ENCODE measurements around the gene PLXNB3.

PLXNB3 gene

GRCh38 chrX:153761863-153762262 lies 2.2 kb upstream of the PLXNB3 start:
- POLR2A ChIA-PET, result no interaction called here
- CTCF ChIA-PET, result interaction anchor here (2.0 to 10.0 kb wide), 2 partner anchors 11 to 187 kb away, joined by 4 to 230 read pairs; partner anchors contain the start of gene RENBP
- no peak for DNase-seq (ENCODE audit: low read depth, low spot score)
- TF ChIP-seq CTCF (IDR thresholded peaks at IDR 0.05; ENCODE audit: insufficient read depth, low read length, missing control alignments), result no peak
- H3K4me3 ChIP-seq (ENCODE audit: low read depth, low read length), result no peak overlapping the region

GRCh38 chrX:153762626-153763173 lies 1.3 kb upstream of the PLXNB3 start:
- no peak for TF ChIP-seq CTCF (IDR thresholded peaks at IDR 0.05; ENCODE audit: insufficient read depth, low read length, missing control alignments)
- DNase-seq (ENCODE audit: low read depth, low spot score), result no peak
- ChIA-PET CTCF (interaction anchor here (1.0 to 10.0 kb wide), 10 partner anchors 8 to 206 kb away, joined by 3 to 230 read pairs (median 5); partner anchors contain the start of genes ARHGAP4 and RENBP), POLR2A (no interaction called here)
- H3K4me3 ChIP-seq (ENCODE audit: low read depth, low read length), result no peak overlapping the region

DNA sequence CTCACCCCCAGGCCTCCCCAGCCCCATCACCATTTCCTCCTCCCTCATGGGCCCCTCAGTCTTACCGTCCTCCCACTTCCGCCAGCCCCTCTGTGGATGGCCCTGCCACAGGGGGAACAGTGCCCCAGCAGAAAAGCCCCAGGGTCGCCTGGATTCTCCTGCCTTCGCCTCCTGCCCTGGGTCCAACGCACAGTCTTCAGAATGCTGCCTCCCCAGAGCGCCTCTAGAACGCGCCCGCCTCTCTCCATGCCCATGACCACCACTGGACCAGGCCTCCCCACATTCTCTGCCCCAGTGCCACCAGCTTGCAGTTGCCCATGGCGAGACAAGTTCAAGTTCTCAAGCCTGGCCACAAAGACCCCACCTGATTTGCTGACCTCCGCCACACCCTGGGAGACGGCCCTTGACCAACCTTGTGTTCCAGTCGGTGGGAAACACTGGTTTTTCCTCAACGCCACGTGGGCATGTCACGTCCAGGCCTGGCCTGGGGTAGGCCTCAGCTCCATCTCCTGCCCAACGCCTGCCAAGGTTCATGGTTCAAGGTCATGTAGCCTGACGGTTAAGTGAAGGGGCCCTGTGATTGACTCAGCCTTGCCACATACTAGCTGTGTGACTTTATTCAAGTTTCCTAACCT lies 634 bp upstream of the PLXNB3 start:
- POLR2A ChIA-PET, result no interaction called here
- no peak overlapping the region for H3K4me3 ChIP-seq (ENCODE audit: low read depth, low read length)
- DNase-seq (ENCODE audit: low read depth, low spot score), result no peak
- no peak for TF ChIP-seq CTCF (IDR thresholded peaks at IDR 0.05; ENCODE audit: insufficient read depth, low read length, missing control alignments)
- CTCF ChIA-PET, result interaction anchor here (1.0 to 10.0 kb wide), 12 partner anchors 8 to 205 kb away, joined by 3 to 230 read pairs (median 4); partner anchors contain the start of genes ARHGAP4 and RENBP

DNA sequence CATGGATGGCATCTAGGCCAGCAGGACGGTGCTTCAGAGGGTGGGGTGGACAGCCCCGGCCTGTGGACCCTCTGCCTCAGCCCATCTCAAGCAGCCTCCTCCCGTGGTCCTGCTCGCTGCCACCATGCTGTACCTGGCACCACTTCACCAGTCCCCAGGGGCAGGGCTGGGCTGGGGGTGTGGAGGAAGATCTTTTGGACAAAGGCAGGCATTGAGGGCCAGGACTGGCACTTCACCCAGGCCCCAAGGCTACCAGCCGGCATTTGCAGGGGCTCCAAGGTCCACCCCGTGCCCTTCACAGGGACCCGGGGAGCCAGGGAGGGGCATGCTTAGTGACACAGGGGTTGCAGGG lies 713 bp downstream of the PLXNB3 start:
- ChIA-PET CTCF (interaction anchor here (0.7 to 10.0 kb wide), 8 partner anchors 9 to 184 kb away, joined by 3 to 230 read pairs (median 4); partner anchors contain the start of genes ARHGAP4 and RENBP), POLR2A (no interaction called here)
- DNase-seq (ENCODE audit: low read depth, low spot score), result no peak
- peak overlapping the region; percentile 62 for H3K4me3 ChIP-seq (ENCODE audit: low read depth, low read length)
- no peak for TF ChIP-seq CTCF (IDR thresholded peaks at IDR 0.05; ENCODE audit: insufficient read depth, low read length, missing control alignments)

- CTCF ChIA-PET, result interaction anchor here (0.8 to 10.0 kb wide), 7 partner anchors 10 to 183 kb away, joined by 3 to 230 read pairs (median 4); partner anchors contain the start of gene RENBP
- TF ChIP-seq CTCF (IDR thresholded peaks at IDR 0.05; ENCODE audit: insufficient read depth, low read length, missing control alignments), result no peak
- peak overlapping the region; percentile 62 for H3K4me3 ChIP-seq (ENCODE audit: low read depth, low read length)
- POLR2A ChIA-PET, result interaction anchor here (1.3 to 2.0 kb wide), 4 partner anchors 15 to 182 kb away, joined by 3 to 9 read pairs (median 8); partner anchors contain the start of genes IDH3G, SRPK3 and SSR4
- DNase-seq (ENCODE audit: low read depth, low spot score), result no peak
Measured at GRCh38 chrX:153765138-153766079, 1.4 kb downstream of the PLXNB3 start.
